Lung microvascular endothelial cell (primary cell): ENCODE results near the gene SLC6A19. TPM values are rescaled to one million over a fixed set of nuclear protein-coding genes. Genes with fewer than 3 reads are reported as not detected.
"Not testable (repeated sequence)": the region's sequence is repeated elsewhere in the genome, so short reads cannot be mapped to it uniquely, and the experiment has no call there.

Source experiments
- DNase-seq, 2 donors: peaks; one replicate each; pipeline versions ENCODE4 v3.0.0 to v3.0.0-alpha.2; 2010; ENCODE audit warnings: low read depth in 2 of 2
- total RNA-seq: library from RNA; depleted of rRNA; stranded (reverse); fragments of >200 nt; gene quantifications from 2 replicates; pipeline ENCODE4 v1.2.1, GENCODE V29; 2014

Gene SLC6A19
- not detected in 2 replicates for total RNA-seq

DNA sequence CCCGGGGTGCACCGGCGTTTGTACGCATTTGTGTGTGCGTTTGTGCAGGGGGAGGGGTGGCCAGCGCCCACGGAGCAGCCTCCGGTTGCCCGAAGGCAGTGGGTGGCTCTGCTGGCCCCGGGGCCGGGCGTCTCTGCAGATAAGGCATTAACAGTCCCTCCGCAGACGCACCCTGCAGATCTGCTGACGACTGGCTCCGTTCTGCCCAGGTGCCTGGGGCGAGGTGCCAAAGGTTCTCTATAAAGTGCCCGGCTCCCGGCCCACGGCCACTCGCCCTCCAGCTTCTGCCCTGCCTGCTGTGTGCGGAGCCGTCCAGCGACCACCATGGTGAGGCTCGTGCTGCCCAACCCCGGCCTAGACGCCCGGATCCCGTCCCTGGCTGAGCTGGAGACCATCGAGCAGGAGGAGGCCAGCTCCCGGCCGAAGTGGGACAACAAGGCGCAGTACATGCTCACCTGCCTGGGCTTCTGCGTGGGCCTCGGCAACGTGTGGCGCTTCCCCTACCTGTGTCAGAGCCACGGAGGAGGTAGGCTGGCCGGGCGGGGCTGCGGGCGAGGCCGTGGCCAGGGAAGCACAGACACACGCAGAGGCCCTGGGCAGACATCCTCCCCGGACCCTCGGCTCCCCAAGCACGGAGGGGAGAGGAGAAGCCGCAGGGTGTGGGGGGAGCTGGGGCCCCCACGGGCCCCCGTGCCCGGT is at the start of gene SLC6A19:
Gene SLC6A19, plus strand, starts transcription at position 269 of the 699 bp plus-strand sequence. Its CDS starts 56 bp downstream, at position 325.
- no peak for DNase-seq

- DNase-seq, result no peak
These were observed 49.2 kb upstream of the SLC6A19 start for GRCh38 chr5:1152156-1152555.

GRCh38 chr5:1152771-1153282 is 48.6 kb upstream of the SLC6A19 start:
- no peak for DNase-seq

GRCh38 chr5:1153428-1153827 is 48.0 kb upstream of the SLC6A19 start:
- no peak for DNase-seq

- DNase-seq, result no peak
These were observed 46.0 kb upstream of the SLC6A19 start for GRCh38 chr5:1155191-1156032.

DNA sequence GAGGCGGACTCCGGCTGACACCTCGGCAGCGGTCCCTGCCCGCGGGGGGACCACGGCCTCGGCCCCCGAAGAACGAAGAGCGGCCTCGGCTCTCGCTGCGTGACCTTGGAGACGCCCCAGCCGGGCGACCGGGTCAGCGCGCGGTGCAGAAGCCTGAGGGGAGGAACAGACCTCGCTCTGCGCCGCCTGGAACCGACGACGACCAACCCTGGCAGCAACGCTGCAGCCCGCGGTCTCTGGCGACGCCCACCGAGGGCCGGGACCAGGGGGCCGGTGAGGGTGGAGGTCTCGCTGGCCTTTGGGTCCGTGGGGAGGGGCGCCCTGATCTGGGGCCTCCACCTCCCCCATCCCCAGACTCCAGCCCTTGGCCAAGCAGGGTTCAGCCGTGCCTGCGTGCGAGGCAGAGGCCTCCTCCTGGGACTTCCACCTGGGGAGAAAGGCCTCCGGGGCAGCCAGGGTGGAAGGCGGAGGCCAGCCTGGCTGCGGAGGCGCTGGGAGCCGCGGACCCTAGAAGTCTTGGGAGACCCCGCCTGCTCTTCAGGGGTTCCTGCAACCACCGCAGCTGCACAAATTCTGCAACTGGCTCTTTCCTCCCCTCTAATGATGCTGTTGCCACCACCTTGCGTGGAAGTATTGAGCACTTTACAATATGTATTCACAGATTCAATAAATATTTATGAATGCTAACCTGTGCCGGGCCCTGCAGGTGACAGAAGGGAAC is 45.2 kb upstream of the SLC6A19 start:
- no peak for DNase-seq

GRCh38 chr5:1156754-1157460 is 44.5 kb upstream of the SLC6A19 start:
- DNase-seq, result no peak

GRCh38 chr5:1157461-1157986 is 43.9 kb upstream of the SLC6A19 start:
- not testable (repeated sequence) for DNase-seq

GRCh38 chr5:1158647-1159340 is 42.6 kb upstream of the SLC6A19 start:
- no peak for DNase-seq

DNA sequence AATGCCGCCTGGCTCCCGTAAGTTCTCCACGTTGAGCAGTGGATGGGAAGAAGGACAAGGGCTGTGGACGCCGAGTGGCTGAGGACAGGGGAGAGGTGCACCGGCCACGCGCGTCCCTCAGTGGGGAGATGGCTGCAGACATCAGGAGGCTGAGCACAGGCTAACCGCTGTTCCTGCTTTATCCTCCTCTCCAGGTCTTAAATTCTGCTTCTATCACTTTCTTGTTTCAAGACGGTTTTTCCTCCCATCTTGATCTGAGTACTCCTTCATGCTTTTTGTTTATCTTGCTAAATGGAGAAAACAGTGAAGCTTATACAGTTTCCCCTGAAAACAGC is 42.1 kb upstream of the SLC6A19 start:
- no peak for DNase-seq

GRCh38 chr5:1159774-1160406 is 41.5 kb upstream of the SLC6A19 start:
- no peak for DNase-seq

DNA sequence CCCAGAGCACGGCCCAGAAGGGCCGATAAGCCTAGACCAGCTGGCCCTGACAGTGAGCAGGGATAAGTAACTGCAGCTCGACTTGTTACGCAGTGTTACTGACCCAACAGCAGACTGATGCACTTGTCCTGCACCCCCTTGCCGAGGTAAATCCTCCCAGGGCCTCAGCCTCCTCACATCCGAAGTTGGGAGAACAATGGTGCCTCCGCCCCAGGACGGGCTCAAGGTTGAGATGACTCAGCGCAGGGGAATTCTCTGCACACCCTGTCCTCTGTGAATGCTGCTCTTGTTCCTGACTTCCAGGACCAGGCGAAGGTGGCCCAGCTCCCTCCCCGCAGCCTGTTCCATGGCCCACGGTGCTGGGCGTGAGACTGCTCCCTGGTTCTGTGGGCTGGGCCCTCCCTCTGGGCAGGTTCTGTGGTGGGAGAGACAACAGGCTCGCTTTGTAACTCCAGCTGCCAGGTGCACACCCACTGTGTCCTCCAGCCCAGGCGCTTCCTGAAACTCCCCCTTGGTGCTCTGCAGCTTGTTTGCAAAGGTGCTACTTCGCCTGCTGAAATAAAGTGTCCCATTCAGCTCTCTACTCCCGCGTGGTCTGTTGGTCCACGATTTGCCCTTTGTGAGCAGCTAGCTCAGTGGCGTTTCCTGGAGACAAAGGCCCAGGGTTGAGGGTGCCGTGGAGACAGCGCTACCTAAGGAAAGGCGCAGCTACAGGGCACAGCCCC is 40.1 kb upstream of the SLC6A19 start:
- peak in 1 of 2 donors; percentile 11 for DNase-seq

- DNase-seq, result peak in 1 of 2 donors; percentile 21
These were observed 39.6 kb upstream of the SLC6A19 start for GRCh38 chr5:1161833-1162229.

GRCh38 chr5:1162276-1162675 is 39.1 kb upstream of the SLC6A19 start:
- DNase-seq, result no peak

DNA sequence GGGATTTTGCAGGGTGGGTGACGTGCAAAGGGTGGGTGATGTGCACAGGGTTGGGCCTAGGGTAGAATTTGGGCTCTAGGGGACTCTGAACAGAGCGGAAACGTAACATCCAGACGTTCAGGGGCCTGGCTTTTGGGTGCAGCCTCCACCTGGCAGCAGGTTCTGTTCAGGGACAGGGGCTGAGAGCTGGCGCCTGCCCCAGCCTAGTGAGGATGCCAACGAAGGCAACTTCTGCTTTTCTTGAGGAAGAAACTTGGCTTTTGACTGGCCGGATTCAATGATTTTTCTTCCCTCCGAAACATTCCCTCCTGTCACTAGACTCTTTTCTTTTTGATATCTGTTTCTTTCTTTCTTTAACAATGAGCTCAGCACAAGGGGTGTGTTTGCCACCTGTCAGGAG is 38.6 kb upstream of the SLC6A19 start:
- no peak for DNase-seq

DNA sequence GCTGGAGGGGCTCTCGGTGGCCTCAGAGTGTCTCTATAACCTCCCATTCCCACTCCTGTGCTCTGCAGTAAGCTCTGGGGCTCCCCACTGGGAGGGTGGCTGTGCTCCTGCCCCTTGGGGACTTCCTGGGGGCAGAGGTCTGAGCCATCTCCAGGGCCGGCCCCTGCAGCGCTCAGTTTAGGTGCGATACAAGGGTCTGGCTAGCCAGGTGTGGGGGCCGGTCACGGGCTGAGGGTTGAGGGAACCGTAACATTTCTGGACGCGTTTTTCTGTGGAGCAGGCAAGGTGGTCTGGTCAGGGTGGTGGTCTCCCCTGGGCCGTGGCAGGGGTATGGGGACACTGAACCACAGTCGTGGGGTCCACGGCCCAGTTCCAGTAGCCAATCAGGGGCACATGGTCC is 38.0 kb upstream of the SLC6A19 start:
- no peak for DNase-seq

DNA sequence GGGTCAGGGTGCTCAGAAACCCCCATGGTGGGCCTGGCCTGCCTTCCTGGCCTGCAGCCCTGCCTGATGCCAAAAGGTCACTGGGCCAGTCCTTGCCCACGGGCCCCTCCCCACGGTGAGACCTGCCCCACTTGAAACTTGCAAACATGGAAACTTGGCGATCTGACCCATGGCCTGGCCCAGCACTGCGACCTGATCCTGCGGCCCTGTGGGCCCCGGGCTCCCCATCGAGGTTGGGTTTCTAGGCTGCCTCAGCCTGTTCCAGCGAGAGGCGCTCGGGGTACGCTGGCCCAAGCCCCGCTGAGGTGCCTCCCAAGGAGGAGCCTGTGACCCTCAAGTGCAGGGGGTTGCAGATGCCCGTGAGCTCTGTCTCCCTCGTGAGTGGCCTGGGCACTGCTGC is 37.5 kb upstream of the SLC6A19 start:
- no peak for DNase-seq

DNA sequence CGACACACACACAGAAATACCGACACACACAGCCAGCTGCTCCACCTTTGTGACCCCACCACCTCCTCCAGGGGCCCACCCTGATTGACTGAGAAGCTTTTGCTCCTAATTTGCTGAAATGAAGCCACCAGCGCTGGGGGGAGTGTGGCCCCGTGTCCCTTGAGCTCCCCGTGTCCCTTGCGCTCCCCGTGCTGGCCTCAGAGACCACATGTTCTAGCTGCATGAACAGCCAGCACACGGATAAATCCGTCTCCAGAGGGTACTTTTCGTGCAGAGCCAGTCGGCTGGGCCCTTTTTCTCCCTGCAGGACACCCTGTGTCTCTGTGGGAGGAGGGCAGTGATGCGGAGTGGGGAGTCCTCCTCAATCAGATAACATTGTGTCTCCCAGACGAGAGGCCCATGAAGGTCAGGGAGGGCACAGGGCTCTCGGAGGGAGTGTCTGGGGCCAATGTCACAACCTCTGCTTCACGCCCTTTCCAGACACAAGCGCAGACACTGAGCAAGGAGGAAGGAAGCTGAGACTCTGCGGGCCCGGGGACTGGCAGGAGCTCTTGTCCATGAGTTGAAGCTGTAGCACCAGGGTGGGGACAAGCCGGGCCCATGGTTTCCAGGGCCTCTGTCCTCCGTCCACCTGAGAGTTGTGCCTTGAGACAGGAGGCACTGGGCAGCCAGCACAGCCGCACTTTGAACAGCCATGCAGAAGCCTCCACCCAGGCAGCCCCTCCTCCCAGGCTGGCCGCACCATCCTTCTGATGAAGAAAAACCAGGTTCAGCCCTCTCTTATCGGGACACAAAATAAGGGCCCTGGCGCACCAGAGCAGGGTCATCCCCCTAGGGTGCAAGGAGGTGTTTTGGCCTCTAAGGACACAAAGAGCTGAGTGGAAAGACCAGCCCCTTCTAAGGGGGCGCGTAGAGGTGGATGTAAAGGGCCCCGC is 36.4 kb upstream of the SLC6A19 start:
- DNase-seq, result no peak
